SU-DHL-6 (cell line): Measurements from ENCODE around the gene CNOT1.
"Not testable (repeated sequence)": the region's sequence is repeated elsewhere in the genome, so short reads cannot be mapped to it uniquely, and the experiment has no call there.

ENCODE experiments used
- H2AFZ ChIP-seq: fragments of 200-600 bp; sonication (generic); 2 replicates; pipeline ENCODE4 v1.6.1; 2014; ENCODE audit warnings: low read depth, mild to moderate bottlenecking, moderate library complexity, mixed read lengths, antibody characterized with exemption, low read length; ENCODE audit not compliant: severe bottlenecking
- H3F3A ChIP-seq: fragments of 200-600 bp; shearing (Covaris generic); 2 replicates; pipeline ENCODE4 v1.6.0; 2016; ENCODE audit warnings: antibody characterized with exemption, mild to moderate bottlenecking; ENCODE audit not compliant: insufficient read depth
- H3K27ac ChIP-seq: fragments of 200-600 bp; sonication (generic); 2 replicates; pipeline ENCODE4 v1.5.1; 2016; ENCODE audit warnings: low read depth, mild to moderate bottlenecking, low read length, moderate library complexity, mixed read lengths
- H3K27me3 ChIP-seq: fragments of 200-600 bp; sonication (generic), shearing (Covaris generic); 2 replicates; pipeline ENCODE4 v1.6.0; 2014; ENCODE audit warnings: mild to moderate bottlenecking, low read length
- H3K36me3 ChIP-seq: fragments of 200-600 bp; sonication (generic); 2 replicates; pipeline ENCODE4 v1.6.1; 2014; ENCODE audit warnings: mild to moderate bottlenecking, low read length, mixed read lengths
- H3K4me2 ChIP-seq: fragments of 300-600, 200-600 bp; shearing (Covaris generic), sonication (generic); 2 replicates; pipeline ENCODE4 v1.6.0; 2014; ENCODE audit warnings: low read length, low read depth, mild to moderate bottlenecking; ENCODE audit not compliant: poor library complexity, severe bottlenecking
- H3K4me3 ChIP-seq: fragments of 200-600 bp; sonication (generic); 2 replicates; pipeline ENCODE4 v1.5.1; 2014; ENCODE audit warnings: antibody characterized with exemption, low read length, mild to moderate bottlenecking, mixed read lengths; ENCODE audit not compliant: insufficient read depth, poor library complexity, severe bottlenecking
- H3K79me2 ChIP-seq: fragments of 200-600 bp; sonication (generic); 2 replicates; pipeline ENCODE4 v1.6.1; 2014; ENCODE audit warnings: mild to moderate bottlenecking, low read length, moderate library complexity; ENCODE audit not compliant: insufficient read depth
- H3K9ac ChIP-seq: fragments of 200-600 bp; sonication (generic); 2 replicates; pipeline ENCODE4 v1.7.0; 2014; ENCODE audit warnings: mild to moderate bottlenecking, low read length
- H3K9me2 ChIP-seq: fragments of 200-600 bp; sonication (generic); replicated peaks from 2 replicates; pipeline ENCODE4 v1.6.1; 2014; ENCODE audit warnings: low read length; ENCODE audit not compliant: insufficient read depth
- H3K9me3 ChIP-seq: fragments of 200-600 bp; sonication (generic); 2 replicates; pipeline ENCODE4 v1.6.1; 2014; ENCODE audit warnings: low read length, mixed read lengths; ENCODE audit not compliant: insufficient read depth
- H4K20me1 ChIP-seq: fragments of 200-600 bp; sonication (generic); 2 replicates; pipeline ENCODE4 v1.6.1; 2014; ENCODE audit warnings: low read depth, mild to moderate bottlenecking, antibody characterized with exemption, low read length, moderate library complexity, mixed read lengths
- EZH2phosphoT487 ChIP-seq: fragments of 200-600 bp; sonication (generic), shearing (Covaris generic); conservative IDR thresholded peaks from 2 replicates; pipeline ENCODE4 v1.6.1; 2018; ENCODE audit warnings: mild to moderate bottlenecking, antibody characterized with exemption, low read length, moderate library complexity, mixed read lengths
- TF ChIP-seq, protein P1 (sequence below): fragments of 200-600 bp; sonication (generic); IDR thresholded peaks from one replicate; pipeline ENCODE4 v1.5.1; 2017; ENCODE audit warnings: antibody characterized with exemption, mild to moderate bottlenecking, low read length, moderate library complexity; ENCODE audit not compliant: insufficient read depth, poor library complexity, severe bottlenecking

The CNOT1 gene

DNA sequence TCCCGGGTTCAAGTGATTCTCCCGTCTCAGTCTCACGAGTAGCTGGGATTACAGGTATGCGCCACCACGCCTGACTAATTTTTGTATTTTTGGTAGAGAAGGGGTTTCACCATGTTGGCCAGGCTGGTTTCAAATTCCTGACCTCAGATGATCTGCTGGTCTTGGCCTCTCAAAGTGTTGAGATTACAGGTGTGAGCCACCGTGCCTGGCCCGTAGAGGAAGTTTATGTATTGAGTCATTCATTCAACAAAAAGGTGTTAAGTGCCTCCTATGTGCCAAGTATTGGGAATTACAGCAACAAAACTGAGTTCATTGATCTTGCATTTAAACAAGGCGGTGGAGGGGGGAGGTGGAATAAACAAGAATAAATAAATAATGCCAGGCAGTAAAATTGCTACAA is 10.2 kb upstream of the CNOT1 start:
- Histone ChIP-seq H3K36me3 (no peaks in the 10 kb centered on the region), H3K9ac (no peak overlapping the region), H3K27ac (no peak overlapping the region), H2AFZ (no peak overlapping the region), H3K27me3 (no peaks in the 10 kb centered on the region), H3K4me3 (no peak overlapping the region), H3F3A (no peaks in the 10 kb centered on the region), H3K79me2 (no peaks in the 10 kb centered on the region), H3K9me2 (no peaks in the 10 kb centered on the region), H3K4me2 (no peak overlapping the region), H4K20me1 (no peaks in the 10 kb centered on the region), H3K9me3 (no peaks in the 10 kb centered on the region)
- no peak for TF ChIP-seq EZH2phosphoT487
- TF ChIP-seq, protein P1, sequence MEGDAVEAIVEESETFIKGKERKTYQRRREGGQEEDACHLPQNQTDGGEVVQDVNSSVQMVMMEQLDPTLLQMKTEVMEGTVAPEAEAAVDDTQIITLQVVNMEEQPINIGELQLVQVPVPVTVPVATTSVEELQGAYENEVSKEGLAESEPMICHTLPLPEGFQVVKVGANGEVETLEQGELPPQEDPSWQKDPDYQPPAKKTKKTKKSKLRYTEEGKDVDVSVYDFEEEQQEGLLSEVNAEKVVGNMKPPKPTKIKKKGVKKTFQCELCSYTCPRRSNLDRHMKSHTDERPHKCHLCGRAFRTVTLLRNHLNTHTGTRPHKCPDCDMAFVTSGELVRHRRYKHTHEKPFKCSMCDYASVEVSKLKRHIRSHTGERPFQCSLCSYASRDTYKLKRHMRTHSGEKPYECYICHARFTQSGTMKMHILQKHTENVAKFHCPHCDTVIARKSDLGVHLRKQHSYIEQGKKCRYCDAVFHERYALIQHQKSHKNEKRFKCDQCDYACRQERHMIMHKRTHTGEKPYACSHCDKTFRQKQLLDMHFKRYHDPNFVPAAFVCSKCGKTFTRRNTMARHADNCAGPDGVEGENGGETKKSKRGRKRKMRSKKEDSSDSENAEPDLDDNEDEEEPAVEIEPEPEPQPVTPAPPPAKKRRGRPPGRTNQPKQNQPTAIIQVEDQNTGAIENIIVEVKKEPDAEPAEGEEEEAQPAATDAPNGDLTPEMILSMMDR = no peak

DNA sequence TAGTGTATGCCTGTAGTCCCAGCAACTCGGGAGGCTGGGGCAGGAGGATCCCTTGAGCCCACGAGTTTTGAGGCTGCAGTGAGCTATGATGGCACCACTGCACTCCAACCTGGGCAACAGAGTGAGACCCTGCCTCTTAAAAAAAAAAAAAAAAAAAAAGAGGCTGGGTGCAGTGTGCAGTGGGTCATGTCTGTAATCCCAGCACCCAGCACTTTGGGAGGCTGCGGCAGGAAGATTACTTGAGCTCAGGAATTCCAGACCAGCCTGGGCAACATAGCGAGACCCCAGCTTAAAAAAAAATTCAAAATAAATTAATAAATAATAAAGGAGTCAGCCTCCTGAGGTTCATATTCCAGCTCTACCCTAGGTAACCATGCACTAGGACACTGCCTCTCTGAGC is 9.6 kb upstream of the CNOT1 start:
- no peaks in the 10 kb centered on the region for H3K79me2 ChIP-seq
- no peak for TF ChIP-seq EZH2phosphoT487
- TF ChIP-seq, protein P1 = no peak
- H3K4me2 ChIP-seq = no peak overlapping the region
- H3K9me2 ChIP-seq = no peaks in the 10 kb centered on the region
- no peak overlapping the region for H3K4me3 ChIP-seq
- H4K20me1 ChIP-seq = no peaks in the 10 kb centered on the region
- no peaks in the 10 kb centered on the region for H3F3A ChIP-seq
- H2AFZ ChIP-seq = no peak overlapping the region
- no peaks in the 10 kb centered on the region for H3K9me3 ChIP-seq
- H3K27me3 ChIP-seq = no peaks in the 10 kb centered on the region
- no peak overlapping the region for H3K9ac ChIP-seq
- no peak overlapping the region for H3K27ac ChIP-seq
- no peaks in the 10 kb centered on the region for H3K36me3 ChIP-seq

DNA sequence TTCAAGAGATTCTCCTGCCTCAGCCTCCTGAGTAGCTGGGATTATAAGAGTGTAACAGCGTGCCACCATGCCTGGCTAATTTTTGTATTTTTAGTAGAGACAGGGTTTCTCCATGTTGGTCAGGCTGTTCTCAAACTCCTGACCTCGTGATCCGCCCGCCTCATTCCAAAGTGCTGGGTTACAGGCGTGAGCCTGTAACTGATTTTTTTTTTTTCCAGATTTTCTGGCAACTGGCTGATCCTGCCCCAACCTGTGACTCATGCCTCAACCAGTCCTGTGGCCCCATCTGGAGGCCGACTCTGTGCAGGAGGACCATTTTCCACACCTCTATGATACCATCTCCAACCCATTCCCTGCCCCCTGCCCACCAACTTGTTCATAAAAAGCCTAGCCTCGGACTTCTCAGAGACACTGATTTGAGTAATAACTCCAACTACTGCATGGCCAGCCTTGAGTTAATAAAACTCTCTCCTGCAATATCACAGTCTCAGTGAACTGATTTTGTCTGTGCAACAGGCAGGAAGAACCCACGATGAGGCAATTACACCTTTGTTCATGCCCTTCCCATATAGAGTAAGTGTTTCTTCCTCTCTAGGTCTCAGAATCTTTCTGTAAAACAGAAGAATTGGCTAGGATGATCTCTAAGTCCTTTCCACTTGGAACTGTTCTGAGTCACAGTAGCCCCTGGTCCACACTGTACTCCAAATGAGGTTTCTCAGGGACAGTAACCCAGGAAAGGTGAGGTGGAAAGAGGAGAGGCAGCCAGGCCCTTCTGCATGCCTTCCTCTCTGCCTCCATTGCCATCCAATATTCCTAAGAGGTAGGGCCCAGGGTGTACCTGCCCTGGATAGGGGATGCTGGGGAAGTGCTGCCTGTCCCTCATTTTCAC is 8.8 kb upstream of the CNOT1 start:
- no peaks in the 10 kb centered on the region for H3K79me2 ChIP-seq
- H3K9me2 ChIP-seq = no peaks in the 10 kb centered on the region
- TF ChIP-seq, protein P1 = no peak
- no peak for TF ChIP-seq EZH2phosphoT487
- no peak overlapping the region for H3K27ac ChIP-seq
- no peaks in the 10 kb centered on the region for H3F3A ChIP-seq
- no peak overlapping the region for H3K4me2 ChIP-seq
- H3K4me3 ChIP-seq = no peak overlapping the region
- no peaks in the 10 kb centered on the region for H3K36me3 ChIP-seq
- H2AFZ ChIP-seq = no peak overlapping the region
- no peaks in the 10 kb centered on the region for H4K20me1 ChIP-seq
- H3K9me3 ChIP-seq = no peaks in the 10 kb centered on the region
- H3K27me3 ChIP-seq = no peaks in the 10 kb centered on the region
- H3K9ac ChIP-seq = no peak overlapping the region

DNA sequence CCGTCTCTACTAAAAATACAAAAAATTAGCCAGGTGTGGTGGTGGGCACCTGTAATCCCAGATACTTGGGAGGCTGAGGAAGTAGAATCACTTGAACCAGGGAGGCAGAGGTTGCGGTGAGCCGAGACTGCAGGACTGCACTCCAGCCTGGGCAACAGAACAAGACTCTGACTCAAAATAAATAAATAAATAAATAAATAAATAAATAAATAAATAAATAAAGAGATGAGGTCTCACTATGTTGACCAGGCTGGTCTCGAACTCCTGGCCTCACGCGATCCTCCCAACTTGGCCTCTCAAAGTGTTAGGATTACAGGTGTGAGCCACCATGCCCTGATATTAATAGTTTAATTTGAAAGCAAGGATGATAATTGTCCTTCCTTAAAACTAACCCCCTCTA is 7.4 kb upstream of the CNOT1 start:
- H3K27me3 ChIP-seq, H3K9me2 ChIP-seq, H3K9me3 ChIP-seq, H3F3A ChIP-seq, H3K9ac ChIP-seq, H3K4me3 ChIP-seq, H3K27ac ChIP-seq, H4K20me1 ChIP-seq, H3K79me2 ChIP-seq, H3K36me3 ChIP-seq, H2AFZ ChIP-seq, H3K4me2 ChIP-seq: not testable (repeated sequence)
